A673 (cell line): ENCODE data around the gene NUBPL.

Experiments
- CTCF ChIP-seq: fragments of 300-800, 200-600 bp; sonication (generic); conservative IDR thresholded peaks from 2 replicates; pipeline ENCODE4 v1.5.1; 2017; ENCODE audit warnings: low read depth, mild to moderate bottlenecking, antibody characterized with exemption, low read length, moderate library complexity, mixed read lengths
- EZH2 ChIP-seq: fragments of 200-600 bp; sonication (generic); IDR thresholded peaks from 2 replicates; pipeline ENCODE4 v1.6.1; 2017; ENCODE audit warnings: borderline replicate concordance, low read depth, mild to moderate bottlenecking, mixed read lengths, antibody characterized with exemption, low read length; ENCODE audit not compliant: poor library complexity, severe bottlenecking

- TF ChIP-seq CTCF (no peak), EZH2 (no peak)
These were observed 17.7 kb downstream of the NUBPL start for GRCh38 chr14:31578792-31579501.
